H1 (cell line): ENCODE data around the gene RPS27. TPM values are rescaled to one million over a fixed set of nuclear protein-coding genes. Genes with fewer than 3 reads are reported as not detected.

ENCODE experiments used
- CTCF ChIA-PET: fragments of 300-600 bp; sonication (Branson Sonifier 250); formaldehyde crosslinking; loops from one replicate; lab custom pipeline; 2021; ENCODE audit not compliant: partially characterized antibody; lab: Charles Lee
- POLR2A ChIA-PET: fragments of 300-600 bp; sonication (Branson Sonifier 250); formaldehyde crosslinking; loops from one replicate; lab custom pipeline; 2021; ENCODE audit warnings: inconsistent platforms; ENCODE audit not compliant: partially characterized antibody; lab: Charles Lee
- DNase-seq, 2 experiments: peaks; one replicate each; pipeline versions ENCODE4 v3.0.0 to v3.0.0-alpha.2; 2010 to 2022; ENCODE audit warnings: low spot score in 2 of 2, low read depth in 1 of 2, mixed read lengths in 1 of 2
- FAIRE-seq: peaks from 2 replicates; lab custom pipeline; 2011; peaks lifted over from hg19 to GRCh38; lab: Jason Lieb, UNC
- H2AFZ ChIP-seq: 2 replicates; pipeline ENCODE4 v1.8.1; 2012; ENCODE audit warnings: low read length, inconsistent platforms
- H2AK5ac ChIP-seq: 2 replicates; pipeline ENCODE4 v1.6.1; 2013; ENCODE audit warnings: low read depth, low read length
- H2BK120ac ChIP-seq: replicated peaks from 2 replicates; pipeline ENCODE3; 2013; ENCODE audit warnings: low read depth, low read length, inconsistent platforms
- H2BK12ac ChIP-seq: 2 replicates; pipeline ENCODE4 v1.6.1; 2013; ENCODE audit warnings: low read depth, low read length
- H2BK15ac ChIP-seq: 2 replicates; pipeline ENCODE4 v1.6.1; 2013; ENCODE audit warnings: low read length
- H2BK20ac ChIP-seq: 2 replicates; pipeline ENCODE4 v1.6.1; 2013; ENCODE audit warnings: low read length
- H2BK5ac ChIP-seq: 2 replicates; pipeline ENCODE4 v1.6.1; 2013; ENCODE audit warnings: low read depth, low read length
- H3K14ac ChIP-seq: 2 replicates; pipeline ENCODE4 v1.6.1; 2013; ENCODE audit warnings: inconsistent platforms; ENCODE audit not compliant: insufficient read length
- H3K18ac ChIP-seq: 2 replicates; pipeline ENCODE4 v1.6.1; 2013; ENCODE audit warnings: low read length; ENCODE audit errors: extremely low read depth
- H3K23ac ChIP-seq: 2 replicates; pipeline ENCODE4 v1.6.1; 2013; ENCODE audit warnings: inconsistent platforms; ENCODE audit not compliant: insufficient read length
- H3K23me2 ChIP-seq: 2 replicates; pipeline ENCODE4 v1.6.1; 2013; ENCODE audit warnings: low read depth, low read length
- H3K27ac ChIP-seq: 2 replicates; pipeline ENCODE4 v1.6.1; 2011; ENCODE audit warnings: low read depth, low read length, inconsistent platforms
- H3K27me3 ChIP-seq, 4 experiments: replicated peaks in 1 of 4; 1 replicate in 1 of 4; 2 replicates in 3 of 4; pipeline versions ENCODE4 v1.6.1 to v1.8.1; 2011 to 2013; ENCODE audit warnings: low read length in 3 of 4, mild to moderate bottlenecking in 3 of 4, inconsistent platforms in 2 of 4, mixed read lengths in 2 of 4, moderate library complexity in 1 of 4; ENCODE audit not compliant: control insufficient read depth in 3 of 4, insufficient read depth in 3 of 4; ENCODE audit errors: extremely low read depth in 1 of 4
- H3K36me3 ChIP-seq, 4 experiments: 2 replicates each; pipeline versions ENCODE4 v1.6.1 to v1.8.1; 2011 to 2013; ENCODE audit warnings: mild to moderate bottlenecking in 4 of 4, low read length in 3 of 4, moderate library complexity in 2 of 4, control low read depth in 1 of 4, inconsistent platforms in 1 of 4; ENCODE audit not compliant: insufficient read depth in 4 of 4, control insufficient read depth in 2 of 4
- H3K4ac ChIP-seq: replicated peaks from 2 replicates; pipeline ENCODE3; 2013; ENCODE audit warnings: low read length, low read depth, mixed read lengths, inconsistent platforms; ENCODE audit not compliant: insufficient read length
- H3K4me1 ChIP-seq, 4 experiments: replicated peaks in 1 of 4; 1 replicate in 1 of 4; 2 replicates in 3 of 4; pipeline versions ENCODE4 v1.6.1 to v1.8.1; 2011 to 2013; ENCODE audit warnings: low read length in 3 of 4, inconsistent platforms in 2 of 4, mixed read lengths in 1 of 4; ENCODE audit not compliant: insufficient read depth in 4 of 4, control insufficient read depth in 3 of 4
- H3K4me2 ChIP-seq, 2 experiments: 2 replicates each; pipeline versions ENCODE4 v1.6.1 to v1.8.1; 2011 to 2013; ENCODE audit warnings: low read depth in 2 of 2, low read length in 2 of 2, control low read depth in 1 of 2, inconsistent platforms in 1 of 2, mild to moderate bottlenecking in 1 of 2; ENCODE audit not compliant: insufficient read depth in 1 of 2
- H3K4me3 ChIP-seq, 4 experiments: fragments of 200-600, 300-600 bp in 1 of 4; sonication (generic), shearing (Covaris generic), sonication (Bioruptor Twin) in 1 of 4; 2 replicates each; pipeline versions ENCODE4 v1.5.1 to v1.8.1; 2011 to 2016; ENCODE audit warnings: low read length in 4 of 4, low read depth in 3 of 4, control low read depth in 2 of 4, inconsistent platforms in 2 of 4, mild to moderate bottlenecking in 2 of 4, mixed read lengths in 1 of 4, moderate library complexity in 1 of 4; ENCODE audit not compliant: insufficient read depth in 2 of 4; ENCODE audit errors: extremely low read depth in 1 of 4
- H3K56ac ChIP-seq: replicated peaks from 2 replicates; pipeline ENCODE3; 2013; ENCODE audit warnings: low read depth, mild to moderate bottlenecking, mixed read lengths, low read length, inconsistent platforms; ENCODE audit not compliant: insufficient read length
- H3K79me1 ChIP-seq: 2 replicates; pipeline ENCODE4 v1.6.1; 2013; ENCODE audit warnings: low read depth, low read length, control low read depth
- H3K79me2 ChIP-seq, 2 experiments: 2 replicates each; pipeline versions ENCODE4 v1.6.1 to v1.8.1; 2012 to 2013; ENCODE audit warnings: low read length in 2 of 2, mild to moderate bottlenecking in 2 of 2, inconsistent platforms in 1 of 2; ENCODE audit not compliant: insufficient read depth in 2 of 2, control insufficient read depth in 1 of 2
- H3K9ac ChIP-seq, 4 experiments: replicated peaks in 1 of 4; 1 replicate in 1 of 4; 2 replicates in 3 of 4; pipeline versions ENCODE4 v1.6.1 to v1.8.1; 2011 to 2013; ENCODE audit warnings: low read depth in 3 of 4, low read length in 3 of 4, control low read depth in 2 of 4, mild to moderate bottlenecking in 2 of 4, moderate library complexity in 2 of 4, inconsistent platforms in 1 of 4; ENCODE audit errors: extremely low read depth in 1 of 4
- H3K9me3 ChIP-seq, 2 experiments: 2 replicates each; pipeline versions ENCODE4 v1.6.1 to v1.8.1; 2012 to 2013; ENCODE audit warnings: mild to moderate bottlenecking in 2 of 2, moderate library complexity in 2 of 2, control low read depth in 1 of 2, inconsistent platforms in 1 of 2, low read depth in 1 of 2, low read length in 1 of 2, mixed read lengths in 1 of 2; ENCODE audit not compliant: insufficient read depth in 2 of 2
- H4K20me1 ChIP-seq, 2 experiments: replicated peaks in 1 of 2; 2 replicates each; pipeline versions ENCODE3 to v1.8.1; 2011 to 2013; ENCODE audit warnings: inconsistent platforms in 2 of 2, low read length in 2 of 2, mild to moderate bottlenecking in 1 of 2; ENCODE audit not compliant: insufficient read depth in 2 of 2, control insufficient read depth in 1 of 2
- H4K5ac ChIP-seq: 2 replicates; pipeline ENCODE4 v1.6.1; 2013; ENCODE audit warnings: low read length, low read depth, mixed read lengths, inconsistent platforms; ENCODE audit not compliant: insufficient read length
- H4K8ac ChIP-seq: 2 replicates; pipeline ENCODE4 v1.8.0; 2013; ENCODE audit warnings: mild to moderate bottlenecking, moderate library complexity, low read length, inconsistent platforms; ENCODE audit not compliant: insufficient read depth; ENCODE audit errors: extremely low read depth
- H4K91ac ChIP-seq: replicated peaks from 2 replicates; pipeline ENCODE3; 2013; ENCODE audit warnings: low read length, mixed read lengths, inconsistent platforms; ENCODE audit not compliant: insufficient read length
- EP300 ChIP-seq, 2 experiments: IDR thresholded peaks; 1 replicate in 1 of 2; 2 replicates in 1 of 2; pipeline ENCODE4 v1.6.1; 2011 to 2012; ENCODE audit warnings: low read depth in 2 of 2, low read length in 2 of 2, mild to moderate bottlenecking in 2 of 2, borderline replicate concordance in 1 of 2, inconsistent platforms in 1 of 2, moderate library complexity in 1 of 2
- JUN ChIP-seq: IDR thresholded peaks from 2 replicates; pipeline ENCODE4 v1.6.1; 2011; ENCODE audit warnings: low read depth, mild to moderate bottlenecking, improper control_type of control experiment, low read length
- SUZ12 ChIP-seq: fragments of 200-600 bp; sonication (generic); IDR thresholded peaks from 2 replicates; pipeline ENCODE4 v1.6.1; 2012; ENCODE audit warnings: mild to moderate bottlenecking, inconsistent platforms, low read length, moderate library complexity, mixed read lengths
- WGBS, 2 experiments: shearing (Covaris generic) in 1 of 2; methylation state at CpG; one replicate each; pipeline versions ENCODE4 v1.1.6 to v1.1.7; 2013 to 2015; ENCODE audit warnings: low lambda C conversion rate in 2 of 2, mixed read lengths in 2 of 2, inconsistent platforms in 1 of 2, low coverage in 1 of 2, missing lambda C conversion rate in 1 of 2; ENCODE audit not compliant: insufficient replicate concordance in 2 of 2, insufficient coverage in 1 of 2, insufficient read length in 1 of 2; ENCODE audit errors: extremely low coverage in 1 of 2, missing lambda C conversion rate in 1 of 2; 5-methylcytosine and 5-hydroxymethylcytosine counted together
- polyA plus RNA-seq, 7 experiments: library from polyadenylated mRNA; depleted of rRNA in 3 of 7; stranded (reverse) in 5 of 7; unstranded in 2 of 7; fragments of >200 nt in 5 of 7; fragments of 200-250 nt in 2 of 7; gene quantifications; 1 replicate in 5 of 7; 2 replicates in 1 of 7; 4 replicates in 1 of 7; pipeline versions ENCODE4 v1.2.1 to v1.2.3, GENCODE V29; 2011 to 2013; ENCODE audit warnings: missing spikeins in 2 of 7, mixed read lengths in 2 of 7
- total RNA-seq: library from RNA; stranded (reverse); fragmentation: NEBNext Ultra II Directional; extraction: Animal tissue kit (Norgen Biotek cat#: 25700); gene quantifications from 2 replicates; pipeline ENCODE4 v1.2.1, GENCODE V29; 2021

Gene RPS27
- total and polyA plus RNA-seq, 2 of the 8 experiments (the other 6 are each of a cell fraction or from before 2014, with no cell fraction given): 1,810 to 3,155 TPM

- Histone ChIP-seq H3K27ac (no peak overlapping the region), H3K4ac (no peak overlapping the region), H3K56ac (no peak overlapping the region), H2BK5ac (no peak overlapping the region), H3K4me2 (no peak overlapping the region), H3K4me3 (no peak overlapping the region), H3K79me2 (peaks cover 21 to 46% of the 10 kb centered on the region in 2 experiments), H2BK12ac (no peak overlapping the region), H3K27me3 (no peaks in the 10 kb centered on the region), H4K20me1 (peaks cover 8 to 16% of the 10 kb centered on the region in 2 experiments), H3K9ac (no peak overlapping the region), H3K36me3 (peaks cover 7 to 24% (median 20%) of the 10 kb centered on the region in 4 experiments), H2AK5ac (no peak overlapping the region), H3K14ac (no peak overlapping the region), H2BK15ac (no peak overlapping the region), H2AFZ (no peak overlapping the region), H3K4me1 (peaks cover 0 to 8% (median 2%) of the 10 kb centered on the region in 4 experiments; a peak in 4 of 7 replicates), H3K23ac (no peak overlapping the region), H3K23me2 (peaks cover 10% of the 10 kb centered on the region), H3K9me3 (no peaks in the 10 kb centered on the region), H4K5ac (no peak overlapping the region), H3K18ac (no peak overlapping the region), H3K79me1 (peaks cover 24% of the 10 kb centered on the region), H2BK20ac (no peak overlapping the region), H4K8ac (no peak overlapping the region), H4K91ac (no peak overlapping the region), H2BK120ac (no peak overlapping the region)
- FAIRE-seq (no peak), DNase-seq (no peak)
- CTCF ChIA-PET: interaction anchor here (0.6 to 6.4 kb wide), 6 partner anchors 9 to 133 kb away, joined by 3 to 31 read pairs (median 4); partner anchors contain the start of genes DENND4B, JTB, RAB13 and SLC39A1
- 88% methylated on average over 4 of the region's 4 CpGs; no CpG with 5 or more reads in 1 of the 2 experiments for WGBS, 2 experiments
- POLR2A ChIA-PET: interaction anchor here (1.0 to 8.8 kb wide), 8 partner anchors 8 to 39 kb away, joined by 3 to 156 read pairs (median 7); partner anchors contain the start of genes CREB3L4, DENND4B, JTB and RAB13
- TF ChIP-seq EP300 (IDR thresholded peaks at IDR 0.05; ENCODE audit: borderline replicate concordance in 1 of 2, low read depth in 2 of 2, low read length in 2 of 2) (no peak), SUZ12 (no peak), JUN (no peak)
Measured at GRCh38 chr1:153953859-153954365, 36.6 kb upstream of the RPS27 start.
